Right atrium auricular region (tissue), 2 donors: Measurements from ENCODE around the gene PALLD. TPM values are rescaled to one million over a fixed set of nuclear protein-coding genes. Genes with fewer than 3 reads are reported as not detected.

Experiments
- DNase-seq: peaks from one replicate; pipeline ENCODE4 v3.0.0-alpha.2; 2019; ENCODE audit warnings: low spot score
- H3K27ac ChIP-seq, 2 donors: fragments of 200-600 bp; sonication (generic); 1 replicate in 1 of 2; 2 replicates in 1 of 2; pipeline ENCODE4 v1.5.1; 2016 to 2019
- H3K27me3 ChIP-seq, 2 donors: fragments of 200-600 bp; sonication (generic); one replicate each; pipeline versions ENCODE4 v1.5.1 to v1.6.0; 2017 to 2019
- H3K36me3 ChIP-seq: fragments of 200-600 bp; sonication (generic); one replicate; pipeline ENCODE4 v1.5.1; 2016
- H3K4me1 ChIP-seq, 2 donors: fragments of 200-600 bp; sonication (generic); one replicate each; pipeline versions ENCODE4 v1.5.1 to v1.6.0; 2017 to 2019
- H3K4me3 ChIP-seq, 2 donors: fragments of 200-600 bp; sonication (generic); 1 replicate in 1 of 2; 2 replicates in 1 of 2; pipeline ENCODE4 v1.5.1; 2017 to 2019; ENCODE audit warnings: mild to moderate bottlenecking in 1 of 2, moderate library complexity in 1 of 2
- H3K9me3 ChIP-seq, 2 donors: fragments of 200-600 bp; sonication (generic); one replicate each; pipeline ENCODE4 v1.5.1; 2019
- CTCF ChIP-seq, 2 donors: fragments of 200-600 bp; sonication (generic); IDR thresholded peaks; one replicate each; pipeline ENCODE4 v1.5.1; 2019; ENCODE audit warnings: antibody characterized with exemption in 2 of 2
- total RNA-seq, 2 donors: library from RNA; depleted of rRNA; stranded (reverse); fragments of >200 nt; gene quantifications; one replicate each; pipeline ENCODE4 v1.1.0, GENCODE V29; 2016

PALLD gene
- total RNA-seq, 2 donors from 2014 or later: 764 to 782 TPM

GRCh38 chr4:168570466-168570865, 73.6 kb downstream of the PALLD start:
- Histone ChIP-seq H3K27ac (peak overlapping the region in 1 of 2 donors; percentile 58), H3K4me3 (no peak overlapping the region), H3K9me3 (no peaks in the 10 kb centered on the region), H3K27me3 (no peaks in the 10 kb centered on the region), H3K36me3 (no peaks in the 10 kb centered on the region), H3K4me1 (peaks cover 0 to 17% of the 10 kb centered on the region in 2 donors)
- DNase-seq: no peak
- TF ChIP-seq CTCF (IDR thresholded peaks at IDR 0.05): no peak

- Histone ChIP-seq H3K9me3 (no peaks in the 10 kb centered on the region), H3K4me1 (peaks cover 0 to 17% of the 10 kb centered on the region in 2 donors), H3K4me3 (no peak overlapping the region), H3K36me3 (no peaks in the 10 kb centered on the region), H3K27me3 (no peaks in the 10 kb centered on the region), H3K27ac (no peak overlapping the region)
- no peak for TF ChIP-seq CTCF (IDR thresholded peaks at IDR 0.05)
- DNase-seq: no peak
Measured at GRCh38 chr4:168572002-168572401, 75.2 kb downstream of the PALLD start.

GRCh38 chr4:168573870-168574269, 77.0 kb downstream of the PALLD start:
- Histone ChIP-seq H3K4me1 (peaks cover 0 to 17% of the 10 kb centered on the region in 2 donors), H3K36me3 (no peaks in the 10 kb centered on the region), H3K4me3 (no peak overlapping the region), H3K9me3 (no peaks in the 10 kb centered on the region), H3K27ac (no peak overlapping the region), H3K27me3 (no peaks in the 10 kb centered on the region)
- DNase-seq: no peak
- no peak for TF ChIP-seq CTCF (IDR thresholded peaks at IDR 0.05)

GRCh38 chr4:168574581-168575295, 77.9 kb downstream of the PALLD start:
- DNase-seq: no peak
- peaks cover 0 to 10% of the 10 kb centered on the region in 2 donors for H3K4me1 ChIP-seq
- H3K27me3 ChIP-seq: no peaks in the 10 kb centered on the region
- no peaks in the 10 kb centered on the region for H3K36me3 ChIP-seq
- no peak for TF ChIP-seq CTCF (IDR thresholded peaks at IDR 0.05)
- H3K4me3 ChIP-seq: no peak overlapping the region
- no peak overlapping the region for H3K27ac ChIP-seq
- H3K9me3 ChIP-seq: no peaks in the 10 kb centered on the region

GRCh38 chr4:168575473-168575872, 78.6 kb downstream of the PALLD start:
- Histone ChIP-seq H3K27me3 (no peaks in the 10 kb centered on the region), H3K4me3 (no peak overlapping the region), H3K36me3 (no peaks in the 10 kb centered on the region), H3K4me1 (peaks cover 0 to 3% of the 10 kb centered on the region in 2 donors), H3K27ac (no peak overlapping the region), H3K9me3 (no peaks in the 10 kb centered on the region)
- TF ChIP-seq CTCF (IDR thresholded peaks at IDR 0.05): no peak
- no peak for DNase-seq

- DNase-seq: no peak
- Histone ChIP-seq H3K4me1 (no peaks in the 10 kb centered on the region), H3K27me3 (no peaks in the 10 kb centered on the region), H3K36me3 (no peaks in the 10 kb centered on the region), H3K4me3 (no peak overlapping the region), H3K27ac (peak overlapping the region in 1 of 2 donors; percentile 34), H3K9me3 (no peaks in the 10 kb centered on the region)
- TF ChIP-seq CTCF (IDR thresholded peaks at IDR 0.05): no peak
Measured at GRCh38 chr4:168577624-168578023, 80.8 kb downstream of the PALLD start.
